GM23338 (cell line): ENCODE results near the gene DGKH. TPM values are rescaled to one million over a fixed set of nuclear protein-coding genes. Genes with fewer than 3 reads are reported as not detected.
A peak's percentile ranks its signal among the peaks of the same experiment; 100 is the strongest.

ENCODE experiments used
- ATAC-seq: fragments of 200-7000 bp; cut with Tn5 transposase; 3 replicates; pipeline ENCODE4 v1.9.1; 2020
- DNase-seq: peaks from one replicate; pipeline ENCODE4 v3.0.0-alpha.2; 2015; ENCODE audit warnings: low spot score
- H2AFZ ChIP-seq: fragments of 200-600 bp; sonication (generic); 2 replicates; pipeline ENCODE4 v1.8.0; 2016; ENCODE audit warnings: antibody characterized with exemption, mild to moderate bottlenecking, moderate library complexity
- H3F3A ChIP-seq: fragments of 200-600 bp; sonication (generic); replicated peaks from 2 replicates; pipeline ENCODE4 v1.8.0; 2017; ENCODE audit warnings: antibody characterized with exemption, mixed run types, low read depth
- H3K27ac ChIP-seq: fragments of 200-600 bp; sonication (generic); 2 replicates; pipeline ENCODE4 v1.6.1; 2016; ENCODE audit warnings: low read depth
- H3K27me3 ChIP-seq: fragments of 200-600 bp; sonication (generic); 2 replicates; pipeline ENCODE4 v1.8.0; 2016; ENCODE audit warnings: mild to moderate bottlenecking, mixed run types, moderate library complexity; ENCODE audit not compliant: insufficient read depth
- H3K36me3 ChIP-seq: fragments of 200-600 bp; sonication (generic); 2 replicates; pipeline ENCODE4 v1.8.0; 2016; ENCODE audit warnings: mild to moderate bottlenecking; ENCODE audit not compliant: insufficient read depth
- H3K4me1 ChIP-seq: fragments of 200-600 bp; sonication (generic); 2 replicates; pipeline ENCODE4 v1.8.0; 2016; ENCODE audit warnings: mild to moderate bottlenecking, moderate library complexity; ENCODE audit not compliant: insufficient read depth
- H3K4me2 ChIP-seq: fragments of 200-600 bp; sonication (generic); 2 replicates; pipeline ENCODE4 v1.7.1; 2017; ENCODE audit warnings: mixed run types
- H3K4me3 ChIP-seq: fragments of 200-600 bp; sonication (generic); 2 replicates; pipeline ENCODE4 v1.6.1; 2016; ENCODE audit warnings: mixed run types
- H3K79me2 ChIP-seq: fragments of 200-600 bp; sonication (generic); replicated peaks from 2 replicates; pipeline ENCODE4 v1.8.0; 2017; ENCODE audit warnings: mild to moderate bottlenecking; ENCODE audit not compliant: insufficient read depth
- H3K9me2 ChIP-seq: fragments of 200-600 bp; sonication (generic); 2 replicates; pipeline ENCODE4 v1.8.0; 2017; ENCODE audit not compliant: insufficient read depth
- H4K20me1 ChIP-seq: fragments of 200-600 bp; sonication (generic); replicated peaks from 2 replicates; pipeline ENCODE4 v1.8.0; 2017; ENCODE audit warnings: mild to moderate bottlenecking; ENCODE audit not compliant: insufficient read depth
- H3K27ac Mint-ChIP-seq: 2 replicates; pipeline ENCODE4 v1.8.0; 2020; ENCODE audit warnings: inconsistent platforms, mild to moderate bottlenecking, moderate library complexity, mixed read lengths
- H3K27me3 Mint-ChIP-seq: 3 replicates; pipeline ENCODE4 v1.8.0; 2022; ENCODE audit warnings: low read depth, mild to moderate bottlenecking, moderate library complexity, mixed read lengths, inconsistent platforms; ENCODE audit not compliant: insufficient read depth, poor library complexity
- H3K36me3 Mint-ChIP-seq: 3 replicates; pipeline ENCODE4 v1.8.0; 2021; ENCODE audit warnings: low read depth, mild to moderate bottlenecking, inconsistent platforms, moderate library complexity, mixed read lengths
- H3K4me1 Mint-ChIP-seq: 3 replicates; pipeline ENCODE4 v1.8.0; 2020; ENCODE audit warnings: mild to moderate bottlenecking, inconsistent platforms, mixed read lengths
- H3K4me3 Mint-ChIP-seq: 3 replicates; pipeline ENCODE4 v1.8.0; 2021; ENCODE audit warnings: moderate library complexity, mild to moderate bottlenecking, inconsistent platforms, mixed read lengths
- H3K9me3 Mint-ChIP-seq: 3 replicates; pipeline ENCODE4 v1.8.0; 2020; ENCODE audit warnings: moderate library complexity, mild to moderate bottlenecking, inconsistent platforms, mixed read lengths
- EZH2 ChIP-seq: fragments of 200-600 bp; sonication (generic); IDR thresholded peaks from one replicate; pipeline ENCODE4 v1.8.0; 2017; ENCODE audit warnings: antibody characterized with exemption, mild to moderate bottlenecking, low read depth; ENCODE audit not compliant: unreplicated experiment
- EZH2phosphoT487 ChIP-seq: fragments of 200-600 bp; sonication (generic); IDR thresholded peaks from one replicate; pipeline ENCODE4 v1.8.1; 2018; ENCODE audit warnings: antibody characterized with exemption; ENCODE audit not compliant: unreplicated experiment
- JUNB ChIP-seq: IDR thresholded peaks from one replicate; pipeline ENCODE4 v1.6.1; 2016; ENCODE audit warnings: antibody characterized with exemption; ENCODE audit not compliant: unreplicated experiment
- NANOG ChIP-seq: IDR thresholded peaks from 2 replicates; pipeline ENCODE4 v1.6.1; 2016; ENCODE audit warnings: antibody characterized with exemption, borderline replicate concordance
- REST ChIP-seq: IDR thresholded peaks from one replicate; pipeline ENCODE4 v1.6.1; 2018; ENCODE audit warnings: antibody characterized with exemption; ENCODE audit not compliant: unreplicated experiment
- STAT1 ChIP-seq: IDR thresholded peaks from one replicate; pipeline ENCODE4 v1.6.1; 2016; ENCODE audit warnings: antibody characterized with exemption; ENCODE audit not compliant: unreplicated experiment
- ZNF114 ChIP-seq: fragments of 250-450 bp; sonication (Bioruptor Pico); IDR thresholded peaks from 2 replicates; pipeline ENCODE4 v1.5.0; 2020; ENCODE audit warnings: mild to moderate bottlenecking, moderate library complexity
- ZNF331 ChIP-seq: fragments of 250-450 bp; sonication (Bioruptor Pico); IDR thresholded peaks from 2 replicates; pipeline ENCODE4 v1.5.0; 2020; ENCODE audit warnings: low read depth, mild to moderate bottlenecking, moderate library complexity
- polyA plus RNA-seq: library from polyadenylated mRNA; unstranded; fragments of >200 nt; fragmentation: Nextera tagmentation; extraction: Ambion mirVana; gene quantifications from 2 replicates; pipeline ENCODE4 v1.2.1, GENCODE V29; 2016
- total RNA-seq: library from RNA; depleted of rRNA; stranded (reverse); fragments of >200 nt; shearing (Covaris generic); gene quantifications from 2 replicates; pipeline ENCODE4 v1.2.3, GENCODE V29; 2014
- TF ChIP-seq, protein P1 (sequence below), 2 experiments: fragments of 200-600 bp in 1 of 2; sonication (generic) in 1 of 2; conservative IDR thresholded peaks; 2 replicates each; pipeline versions ENCODE4 v1.5.1 to v1.6.1; 2016 to 2017; ENCODE audit warnings: antibody characterized with exemption in 2 of 2, low read depth in 2 of 2, mild to moderate bottlenecking in 2 of 2, moderate library complexity in 1 of 2
- TF ChIP-seq, protein P2 (sequence below): IDR thresholded peaks from 2 replicates; pipeline ENCODE4 v1.6.1; 2016; ENCODE audit warnings: antibody characterized with exemption
- TF ChIP-seq, protein P3 (sequence below): fragments of 250-450 bp; sonication (Bioruptor Pico); IDR thresholded peaks from 2 replicates; pipeline ENCODE4 v1.5.0; 2020; ENCODE audit warnings: mild to moderate bottlenecking, moderate library complexity

DGKH gene
- total and polyA plus RNA-seq, 2 experiments from 2014 or later, result 2.1 to 7.5 TPM

DNA sequence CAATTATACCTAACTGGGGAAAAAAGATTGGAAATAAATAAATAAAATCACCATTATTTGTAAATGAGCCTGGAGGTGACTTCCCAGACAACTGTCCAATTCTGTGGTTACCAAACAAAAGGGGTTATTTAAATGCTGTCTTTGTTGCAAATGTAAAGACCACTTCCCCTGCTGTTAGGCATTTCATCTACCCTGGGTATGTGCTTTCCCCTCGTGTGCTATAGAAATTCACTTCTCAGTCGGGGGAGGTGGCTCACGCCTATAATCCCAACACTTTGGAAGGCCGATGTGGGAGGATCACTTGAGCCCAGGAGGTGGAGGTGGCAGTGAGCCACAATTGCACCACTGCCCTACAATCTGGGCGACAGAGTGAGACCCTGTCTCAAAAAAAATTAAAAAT is 121.6 kb downstream of the DGKH start (continued):
- no peak for TF ChIP-seq ZNF114 (CRISPR knock-in tag)
- TF ChIP-seq, protein P1, sequence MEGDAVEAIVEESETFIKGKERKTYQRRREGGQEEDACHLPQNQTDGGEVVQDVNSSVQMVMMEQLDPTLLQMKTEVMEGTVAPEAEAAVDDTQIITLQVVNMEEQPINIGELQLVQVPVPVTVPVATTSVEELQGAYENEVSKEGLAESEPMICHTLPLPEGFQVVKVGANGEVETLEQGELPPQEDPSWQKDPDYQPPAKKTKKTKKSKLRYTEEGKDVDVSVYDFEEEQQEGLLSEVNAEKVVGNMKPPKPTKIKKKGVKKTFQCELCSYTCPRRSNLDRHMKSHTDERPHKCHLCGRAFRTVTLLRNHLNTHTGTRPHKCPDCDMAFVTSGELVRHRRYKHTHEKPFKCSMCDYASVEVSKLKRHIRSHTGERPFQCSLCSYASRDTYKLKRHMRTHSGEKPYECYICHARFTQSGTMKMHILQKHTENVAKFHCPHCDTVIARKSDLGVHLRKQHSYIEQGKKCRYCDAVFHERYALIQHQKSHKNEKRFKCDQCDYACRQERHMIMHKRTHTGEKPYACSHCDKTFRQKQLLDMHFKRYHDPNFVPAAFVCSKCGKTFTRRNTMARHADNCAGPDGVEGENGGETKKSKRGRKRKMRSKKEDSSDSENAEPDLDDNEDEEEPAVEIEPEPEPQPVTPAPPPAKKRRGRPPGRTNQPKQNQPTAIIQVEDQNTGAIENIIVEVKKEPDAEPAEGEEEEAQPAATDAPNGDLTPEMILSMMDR (conservative IDR thresholded peaks at IDR 0.05; ENCODE audit: low read depth in 2 of 2), result no peak
- TF ChIP-seq STAT1, result no peak
- no peak for TF ChIP-seq EZH2phosphoT487
- no peak for TF ChIP-seq JUNB
- peak; percentile 44; the same call in 1 of the 2 replicates for TF ChIP-seq NANOG
- TF ChIP-seq ZNF331, result no peak

- peak overlapping the region; percentile 62 for H3K27ac Mint-ChIP-seq
- H3K9me3 Mint-ChIP-seq, result 0 out of 3 replicates have a peak, but pooled peaks cover 3% of the 10 kb centered on the region
- H3K27me3 Mint-ChIP-seq, result peaks cover 2% of the 10 kb centered on the region
- peaks cover 40% of the 10 kb centered on the region for H3K4me1 Mint-ChIP-seq
- Histone ChIP-seq H3K36me3 (no peaks in the 10 kb centered on the region), H2AFZ (no peak overlapping the region), H3K4me3 (no peak overlapping the region), H3K27ac (peak overlapping the region; percentile 36), H4K20me1 (no peaks in the 10 kb centered on the region), H3K27me3 (no peaks in the 10 kb centered on the region), H3K4me1 (peaks cover 31% of the 10 kb centered on the region), H3K79me2 (no peaks in the 10 kb centered on the region), H3K4me2 (0 out of 2 replicates have a peak overlapping the region, but pooled peaks have one; percentile 8), H3K9me2 (no peaks in the 10 kb centered on the region), H3F3A (no peaks in the 10 kb centered on the region)
- H3K4me3 Mint-ChIP-seq, result no peak overlapping the region
- peak; percentile 28 for DNase-seq
- no peak for ATAC-seq
- H3K36me3 Mint-ChIP-seq, result peaks cover 21% of the 10 kb centered on the region; the same call in 2 of the 3 replicates
- no peak for TF ChIP-seq JUNB
- TF ChIP-seq, protein P2, sequence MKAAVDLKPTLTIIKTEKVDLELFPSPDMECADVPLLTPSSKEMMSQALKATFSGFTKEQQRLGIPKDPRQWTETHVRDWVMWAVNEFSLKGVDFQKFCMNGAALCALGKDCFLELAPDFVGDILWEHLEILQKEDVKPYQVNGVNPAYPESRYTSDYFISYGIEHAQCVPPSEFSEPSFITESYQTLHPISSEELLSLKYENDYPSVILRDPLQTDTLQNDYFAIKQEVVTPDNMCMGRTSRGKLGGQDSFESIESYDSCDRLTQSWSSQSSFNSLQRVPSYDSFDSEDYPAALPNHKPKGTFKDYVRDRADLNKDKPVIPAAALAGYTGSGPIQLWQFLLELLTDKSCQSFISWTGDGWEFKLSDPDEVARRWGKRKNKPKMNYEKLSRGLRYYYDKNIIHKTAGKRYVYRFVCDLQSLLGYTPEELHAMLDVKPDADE, result no peak
- TF ChIP-seq NANOG, result no peak
- TF ChIP-seq EZH2, result no peak
- no peak for TF ChIP-seq ZNF331
- TF ChIP-seq, protein P3, sequence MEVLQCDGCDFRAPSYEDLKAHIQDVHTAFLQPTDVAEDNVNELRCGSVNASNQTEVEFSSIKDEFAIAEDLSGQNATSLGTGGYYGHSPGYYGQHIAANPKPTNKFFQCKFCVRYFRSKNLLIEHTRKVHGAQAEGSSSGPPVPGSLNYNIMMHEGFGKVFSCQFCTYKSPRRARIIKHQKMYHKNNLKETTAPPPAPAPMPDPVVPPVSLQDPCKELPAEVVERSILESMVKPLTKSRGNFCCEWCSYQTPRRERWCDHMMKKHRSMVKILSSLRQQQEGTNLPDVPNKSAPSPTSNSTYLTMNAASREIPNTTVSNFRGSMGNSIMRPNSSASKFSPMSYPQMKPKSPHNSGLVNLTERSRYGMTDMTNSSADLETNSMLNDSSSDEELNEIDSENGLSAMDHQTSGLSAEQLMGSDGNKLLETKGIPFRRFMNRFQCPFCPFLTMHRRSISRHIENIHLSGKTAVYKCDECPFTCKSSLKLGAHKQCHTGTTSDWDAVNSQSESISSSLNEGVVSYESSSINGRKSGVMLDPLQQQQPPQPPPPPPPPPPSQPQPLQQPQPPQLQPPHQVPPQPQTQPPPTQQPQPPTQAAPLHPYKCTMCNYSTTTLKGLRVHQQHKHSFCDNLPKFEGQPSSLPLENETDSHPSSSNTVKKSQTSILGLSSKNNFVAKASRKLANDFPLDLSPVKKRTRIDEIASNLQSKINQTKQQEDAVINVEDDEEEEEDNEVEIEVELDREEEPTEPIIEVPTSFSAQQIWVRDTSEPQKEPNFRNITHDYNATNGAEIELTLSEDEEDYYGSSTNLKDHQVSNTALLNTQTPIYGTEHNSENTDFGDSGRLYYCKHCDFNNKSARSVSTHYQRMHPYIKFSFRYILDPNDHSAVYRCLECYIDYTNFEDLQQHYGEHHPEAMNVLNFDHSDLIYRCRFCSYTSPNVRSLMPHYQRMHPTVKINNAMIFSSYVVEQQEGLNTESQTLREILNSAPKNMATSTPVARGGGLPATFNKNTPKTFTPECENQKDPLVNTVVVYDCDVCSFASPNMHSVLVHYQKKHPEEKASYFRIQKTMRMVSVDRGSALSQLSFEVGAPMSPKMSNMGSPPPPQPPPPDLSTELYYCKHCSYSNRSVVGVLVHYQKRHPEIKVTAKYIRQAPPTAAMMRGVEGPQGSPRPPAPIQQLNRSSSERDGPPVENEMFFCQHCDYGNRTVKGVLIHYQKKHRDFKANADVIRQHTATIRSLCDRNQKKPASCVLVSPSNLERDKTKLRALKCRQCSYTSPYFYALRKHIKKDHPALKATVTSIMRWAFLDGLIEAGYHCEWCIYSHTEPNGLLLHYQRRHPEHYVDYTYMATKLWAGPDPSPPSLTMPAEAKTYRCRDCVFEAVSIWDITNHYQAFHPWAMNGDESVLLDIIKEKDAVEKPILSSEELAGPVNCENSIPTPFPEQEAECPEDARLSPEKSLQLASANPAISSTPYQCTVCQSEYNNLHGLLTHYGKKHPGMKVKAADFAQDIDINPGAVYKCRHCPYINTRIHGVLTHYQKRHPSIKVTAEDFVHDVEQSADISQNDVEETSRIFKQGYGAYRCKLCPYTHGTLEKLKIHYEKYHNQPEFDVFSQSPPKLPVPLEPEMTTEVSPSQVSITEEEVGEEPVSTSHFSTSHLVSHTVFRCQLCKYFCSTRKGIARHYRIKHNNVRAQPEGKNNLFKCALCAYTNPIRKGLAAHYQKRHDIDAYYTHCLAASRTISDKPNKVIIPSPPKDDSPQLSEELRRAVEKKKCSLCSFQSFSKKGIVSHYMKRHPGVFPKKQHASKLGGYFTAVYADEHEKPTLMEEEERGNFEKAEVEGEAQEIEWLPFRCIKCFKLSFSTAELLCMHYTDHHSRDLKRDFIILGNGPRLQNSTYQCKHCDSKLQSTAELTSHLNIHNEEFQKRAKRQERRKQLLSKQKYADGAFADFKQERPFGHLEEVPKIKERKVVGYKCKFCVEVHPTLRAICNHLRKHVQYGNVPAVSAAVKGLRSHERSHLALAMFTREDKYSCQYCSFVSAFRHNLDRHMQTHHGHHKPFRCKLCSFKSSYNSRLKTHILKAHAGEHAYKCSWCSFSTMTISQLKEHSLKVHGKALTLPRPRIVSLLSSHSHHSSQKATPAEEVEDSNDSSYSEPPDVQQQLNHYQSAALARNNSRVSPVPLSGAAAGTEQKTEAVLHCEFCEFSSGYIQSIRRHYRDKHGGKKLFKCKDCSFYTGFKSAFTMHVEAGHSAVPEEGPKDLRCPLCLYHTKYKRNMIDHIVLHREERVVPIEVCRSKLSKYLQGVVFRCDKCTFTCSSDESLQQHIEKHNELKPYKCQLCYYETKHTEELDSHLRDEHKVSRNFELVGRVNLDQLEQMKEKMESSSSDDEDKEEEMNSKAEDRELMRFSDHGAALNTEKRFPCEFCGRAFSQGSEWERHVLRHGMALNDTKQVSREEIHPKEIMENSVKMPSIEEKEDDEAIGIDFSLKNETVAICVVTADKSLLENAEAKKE, result no peak
- no peak for TF ChIP-seq EZH2phosphoT487
- TF ChIP-seq REST, result no peak
- no peak for TF ChIP-seq ZNF114 (CRISPR knock-in tag)
Observed at GRCh38 chr13:42173789-42174343, 125.4 kb downstream of the DGKH start.
